ENCODE measurements around the gene UPK1A.
A peak's percentile ranks its signal among the peaks of the same experiment; 100 is the strongest.

UPK1A gene

GRCh38 chr19:35641515-35642151, 24.7 kb upstream of the UPK1A start, which contains the start of gene ETV2:
ETV2 (plus strand) TSS chr19:35641745; CDS start chr19:35642461, 716 bp downstream.
- TF ChIP-seq SIN3A (IDR thresholded peaks at IDR 0.05; ENCODE audit: borderline replicate concordance, insufficient read depth, low read length) = no peak
- peak; percentile 25 for TF ChIP-seq FOXP2 (optimal IDR thresholded peaks at IDR 0.05; ENCODE audit: borderline replicate concordance, extremely low read depth, extremely low read length, insufficient read depth)
- TF ChIP-seq REST (IDR thresholded peaks at IDR 0.05; ENCODE audit: insufficient read depth in 1 of 2, low read depth in 2 of 2, low read length in 2 of 2) = no peak

- no peak for TF ChIP-seq POLR2AphosphoS5 (IDR thresholded peaks at IDR 0.05; ENCODE audit: low read depth, low read length)
- TF ChIP-seq FOXP2 (optimal IDR thresholded peaks at IDR 0.05; ENCODE audit: borderline replicate concordance, extremely low read depth, extremely low read length, insufficient read depth) = no peak
- TF ChIP-seq TAF1 (IDR thresholded peaks at IDR 0.05; ENCODE audit: borderline replicate concordance, insufficient read depth, low read length) = no peak
- no peak for TF ChIP-seq REST (IDR thresholded peaks at IDR 0.05; ENCODE audit: insufficient read depth in 1 of 2, low read depth in 2 of 2, low read length in 2 of 2)
- no peak for TF ChIP-seq SIN3A (IDR thresholded peaks at IDR 0.05; ENCODE audit: borderline replicate concordance, insufficient read depth, low read length)
These were observed 24.0 kb upstream of the UPK1A start for GRCh38 chr19:35642312-35642711.

GRCh38 chr19:35642798-35643254, 23.5 kb upstream of the UPK1A start:
- TF ChIP-seq SIN3A (IDR thresholded peaks at IDR 0.05; ENCODE audit: borderline replicate concordance, insufficient read depth, low read length) (no peak), REST (IDR thresholded peaks at IDR 0.05; ENCODE audit: insufficient read depth in 1 of 2, low read depth in 2 of 2, low read length in 2 of 2) (no peak), POLR2AphosphoS5 (IDR thresholded peaks at IDR 0.05; ENCODE audit: low read depth, low read length) (no peak), FOXP2 (optimal IDR thresholded peaks at IDR 0.05; ENCODE audit: borderline replicate concordance, extremely low read depth, extremely low read length, insufficient read depth) (no peak), TAF1 (IDR thresholded peaks at IDR 0.05; ENCODE audit: borderline replicate concordance, insufficient read depth, low read length) (no peak)

GRCh38 chr19:35643255-35644205, 22.8 kb upstream of the UPK1A start:
- TF ChIP-seq TAF1 (IDR thresholded peaks at IDR 0.05; ENCODE audit: borderline replicate concordance, insufficient read depth, low read length) (peak; percentile 73; the same call in 1 of the 2 replicates), SIN3A (IDR thresholded peaks at IDR 0.05; ENCODE audit: borderline replicate concordance, insufficient read depth, low read length) (no peak), FOXP2 (optimal IDR thresholded peaks at IDR 0.05; ENCODE audit: borderline replicate concordance, extremely low read depth, extremely low read length, insufficient read depth) (peak; percentile 42), POLR2AphosphoS5 (IDR thresholded peaks at IDR 0.05; ENCODE audit: low read depth, low read length) (peak; percentile 64)

GRCh38 chr19:35644206-35644986, 21.9 kb upstream of the UPK1A start:
- TF ChIP-seq REST (IDR thresholded peaks at IDR 0.05; ENCODE audit: insufficient read depth in 1 of 2, low read depth in 2 of 2, low read length in 2 of 2) (peak in 1 of 2 experiments; percentile 79; a peak in 2 of 4 replicates), FOXP2 (optimal IDR thresholded peaks at IDR 0.05; ENCODE audit: borderline replicate concordance, extremely low read depth, extremely low read length, insufficient read depth) (no peak)

Measured in PFSK-1 (cell line).